K562 (cell line): ENCODE data around the gene CRYM. TPM values are rescaled to one million over a fixed set of nuclear protein-coding genes. Genes with fewer than 3 reads are reported as not detected.

Source experiments
- AFF1 ChIP-seq, 2 experiments: fragments of 450-650 bp; IDR thresholded peaks; 2 replicates each; pipeline ENCODE4 v1.6.1; 2018; ENCODE audit warnings: mild to moderate bottlenecking in 2 of 2, low read depth in 1 of 2; ENCODE audit not compliant: partially characterized antibody in 2 of 2
- ATF2 ChIP-seq: sonication (generic); formaldehyde crosslinking; IDR thresholded peaks from 2 replicates; pipeline ENCODE4 v1.8.1; 2022; ENCODE audit warnings: missing genetic modification reagents
- CBX3 ChIP-seq, 2 experiments: IDR thresholded peaks; 1 replicate in 1 of 2; 2 replicates in 1 of 2; pipeline ENCODE4 v1.6.1; 2012; ENCODE audit warnings: inconsistent platforms in 2 of 2, low read length in 2 of 2, borderline replicate concordance in 1 of 2, control low read depth in 1 of 2
- ID3 ChIP-seq, 2 experiments: fragments of 250-450 bp in 1 of 2; fragments of 450-650 bp in 1 of 2; sonication (Bioruptor Pico) in 1 of 2; IDR thresholded peaks; 2 replicates each; pipeline versions ENCODE4 v1.6.1 to v1.8.0; 2016 to 2021; ENCODE audit warnings: mild to moderate bottlenecking in 2 of 2, moderate library complexity in 2 of 2, missing compliant biosample characterization in 1 of 2, missing genetic modification characterization in 1 of 2
- RBFOX2 ChIP-seq: fragments of 200-400 bp; formaldehyde crosslinking; IDR thresholded peaks from 2 replicates; pipeline ENCODE4 v1.6.1; 2017; ENCODE audit warnings: low read depth, mild to moderate bottlenecking, low read length, moderate library complexity
- SOX6 ChIP-seq: fragments of 450-650 bp; IDR thresholded peaks from 2 replicates; pipeline ENCODE4 v1.6.1; 2014; ENCODE audit warnings: mild to moderate bottlenecking
- TSHZ1 ChIP-seq: fragments of 250-450 bp; sonication (Bioruptor Pico); IDR thresholded peaks from 2 replicates; pipeline ENCODE4 v1.4.0; 2020; ENCODE audit warnings: mild to moderate bottlenecking, moderate library complexity
- polyA plus RNA-seq, 8 experiments: library from polyadenylated mRNA; depleted of rRNA in 4 of 8; stranded (reverse) in 5 of 8; unstranded in 3 of 8; fragments of >200 nt; fragmentation: Nextera tagmentation in 2 of 8; fragmentation: Illumina TruSeq in 1 of 8; extraction: Ambion mirVana in 2 of 8; extraction: Trizol in 1 of 8; gene quantifications; 2 replicates each; pipeline versions ENCODE4 v1.2.1 to v1.2.3, GENCODE V29; 2011 to 2014; ENCODE audit warnings: inconsistent platforms in 1 of 8, missing spikeins in 1 of 8
- total RNA-seq, 7 experiments: library from RNA; depleted of rRNA in 6 of 7; stranded (reverse); fragments of >200 nt in 6 of 7; fragmentation: Illumina TruSeq in 2 of 7; extraction: Trizol in 2 of 7; gene quantifications; 2 replicates each; pipeline versions ENCODE4 v1.2.1 to v1.2.3, GENCODE V29; 2011 to 2021; ENCODE audit warnings: low replicate concordance in 1 of 7
- TF ChIP-seq, protein P1 (sequence below): fragments of 450-650 bp; IDR thresholded peaks from 2 replicates; pipeline ENCODE4 v1.7.1; 2018; ENCODE audit warnings: mild to moderate bottlenecking, low read depth; ENCODE audit not compliant: partially characterized antibody
- TF ChIP-seq, protein P2 (sequence below): fragments of 450-650 bp; formaldehyde crosslinking; IDR thresholded peaks from 2 replicates; pipeline ENCODE4 v1.4.0; 2022; ENCODE audit warnings: missing genetic modification characterization

CRYM gene
- total and polyA plus RNA-seq, 9 of the 15 experiments (the other 6 are each of a cell fraction or from before 2014, with no cell fraction given), result 0.08 to 0.98 (median 0.47) TPM

DNA sequence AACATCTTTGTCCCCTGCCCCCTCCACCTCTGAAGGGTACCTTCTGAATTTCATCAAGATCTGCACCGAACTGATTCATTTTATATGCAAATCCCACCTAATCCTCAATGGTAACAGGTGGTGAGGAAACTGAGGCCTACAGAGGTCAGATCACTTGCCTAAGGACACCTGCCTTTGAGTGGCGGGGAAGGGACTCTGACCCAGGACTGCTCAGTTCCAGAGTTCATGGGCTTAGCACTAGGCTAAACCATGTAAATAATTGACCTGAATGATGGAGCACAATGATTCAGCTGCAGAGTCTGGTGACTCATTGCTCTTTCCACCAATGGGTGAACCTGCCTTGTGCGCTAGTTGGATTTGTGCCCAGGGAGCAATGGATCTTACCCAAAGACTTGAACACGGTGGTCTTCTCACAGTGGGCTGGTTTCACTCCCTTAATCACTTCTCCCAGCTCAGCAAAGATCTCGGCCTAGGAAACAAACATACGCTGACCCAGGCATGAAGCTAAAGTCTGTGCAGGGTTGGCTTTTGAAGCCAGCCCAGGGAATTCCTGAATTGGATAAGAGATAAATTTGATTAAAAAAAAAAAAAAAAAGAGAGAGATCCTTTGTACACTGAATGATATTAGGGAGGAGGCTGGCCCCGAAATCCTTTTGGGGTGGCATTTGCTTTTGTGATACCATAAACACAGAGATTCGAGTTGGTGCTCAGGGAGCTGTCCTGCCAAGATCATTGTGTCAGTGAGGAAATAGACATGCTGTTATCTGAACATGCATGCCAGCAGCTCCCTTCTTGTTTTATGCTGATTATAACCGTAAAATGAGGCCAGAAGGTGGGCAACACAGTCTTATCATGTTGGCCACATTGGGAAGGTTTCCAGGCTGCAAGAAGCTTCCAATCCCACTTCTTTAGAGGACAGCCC lies 17.0 kb downstream of the CRYM start (continued):
- TF ChIP-seq AFF1 (IDR thresholded peaks at IDR 0.05; ENCODE audit: low read depth in 1 of 2, partially characterized antibody in 2 of 2) (no peak), TSHZ1 (no peak), RBFOX2 (no peak), ID3 (CRISPR knock-in tag; IDR thresholded peaks at IDR 0.05) (no peak), ID3 (tag; IDR thresholded peaks at IDR 0.05) (0 out of 2 replicates have a peak, but pooled peaks have one; percentile 19), ATF2 (CRISPR knock-in tag) (no peak), SOX6 (peak; percentile 94), CBX3 (IDR thresholded peaks at IDR 0.05; ENCODE audit: borderline replicate concordance in 1 of 2, low read length in 2 of 2) (0 out of 3 replicates have a peak, but pooled peaks of 1 of the 2 experiments have one; percentile 18)
- TF ChIP-seq, protein P1, sequence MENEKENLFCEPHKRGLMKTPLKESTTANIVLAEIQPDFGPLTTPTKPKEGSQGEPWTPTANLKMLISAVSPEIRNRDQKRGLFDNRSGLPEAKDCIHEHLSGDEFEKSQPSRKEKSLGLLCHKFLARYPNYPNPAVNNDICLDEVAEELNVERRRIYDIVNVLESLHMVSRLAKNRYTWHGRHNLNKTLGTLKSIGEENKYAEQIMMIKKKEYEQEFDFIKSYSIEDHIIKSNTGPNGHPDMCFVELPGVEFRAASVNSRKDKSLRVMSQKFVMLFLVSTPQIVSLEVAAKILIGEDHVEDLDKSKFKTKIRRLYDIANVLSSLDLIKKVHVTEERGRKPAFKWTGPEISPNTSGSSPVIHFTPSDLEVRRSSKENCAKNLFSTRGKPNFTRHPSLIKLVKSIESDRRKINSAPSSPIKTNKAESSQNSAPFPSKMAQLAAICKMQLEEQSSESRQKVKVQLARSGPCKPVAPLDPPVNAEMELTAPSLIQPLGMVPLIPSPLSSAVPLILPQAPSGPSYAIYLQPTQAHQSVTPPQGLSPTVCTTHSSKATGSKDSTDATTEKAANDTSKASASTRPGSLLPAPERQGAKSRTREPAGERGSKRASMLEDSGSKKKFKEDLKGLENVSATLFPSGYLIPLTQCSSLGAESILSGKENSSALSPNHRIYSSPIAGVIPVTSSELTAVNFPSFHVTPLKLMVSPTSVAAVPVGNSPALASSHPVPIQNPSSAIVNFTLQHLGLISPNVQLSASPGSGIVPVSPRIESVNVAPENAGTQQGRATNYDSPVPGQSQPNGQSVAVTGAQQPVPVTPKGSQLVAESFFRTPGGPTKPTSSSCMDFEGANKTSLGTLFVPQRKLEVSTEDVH, result no peak
- TF ChIP-seq, protein P2, sequence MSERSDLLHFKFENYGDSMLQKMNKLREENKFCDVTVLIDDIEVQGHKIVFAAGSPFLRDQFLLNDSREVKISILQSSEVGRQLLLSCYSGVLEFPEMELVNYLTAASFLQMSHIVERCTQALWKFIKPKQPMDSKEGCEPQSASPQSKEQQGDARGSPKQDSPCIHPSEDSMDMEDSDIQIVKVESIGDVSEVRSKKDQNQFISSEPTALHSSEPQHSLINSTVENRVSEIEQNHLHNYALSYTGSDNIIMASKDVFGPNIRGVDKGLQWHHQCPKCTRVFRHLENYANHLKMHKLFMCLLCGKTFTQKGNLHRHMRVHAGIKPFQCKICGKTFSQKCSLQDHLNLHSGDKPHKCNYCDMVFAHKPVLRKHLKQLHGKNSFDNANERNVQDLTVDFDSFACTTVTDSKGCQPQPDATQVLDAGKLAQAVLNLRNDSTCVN (CRISPR knock-in tag), result no peak
